ENCODE data around the gene ANKRD40.

GRCh38 chr17:50710650-50711049 is 2.9 kb upstream of the ANKRD40 start:
- TF ChIP-seq CTCF (IDR thresholded peaks at IDR 0.05; ENCODE audit: low read depth, low read length, poor library complexity, severe bottlenecking) (no peak), EZH2phosphoT487 (IDR thresholded peaks at IDR 0.05; ENCODE audit: borderline replicate concordance, low read length) (no peak)

Data from DOHH2 (cell line).